Stimulated activated CD4-positive, alpha-beta T cell treated with anti-CD3 and anti-CD28 coated beads, Interleukin-4, amount 100 ng/mL, for 24 hours (primary cell): Measurements from ENCODE around the gene POU2F1.

Experiments
- DNase-seq: peaks from one replicate; pipeline ENCODE4 v3.0.0-alpha.2; 2020

The POU2F1 gene

DNA sequence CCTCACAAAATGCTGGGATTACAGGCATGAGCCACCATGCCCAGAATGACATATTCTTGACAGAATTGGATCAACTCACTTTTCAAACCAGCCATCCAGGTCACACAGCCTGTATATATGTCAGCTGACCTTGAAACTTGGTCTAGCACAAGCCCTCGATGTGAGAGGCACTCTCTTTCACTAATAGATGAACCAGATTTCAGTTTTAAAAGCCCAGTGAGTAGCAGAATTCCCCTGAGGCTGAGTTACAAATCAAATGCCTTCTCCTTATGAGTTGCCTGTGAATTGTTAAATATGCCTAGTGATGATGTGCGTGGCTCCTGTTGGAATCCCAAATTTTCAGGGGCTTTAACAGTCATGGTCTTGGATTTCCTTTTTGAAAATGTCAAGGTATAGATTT is 208.9 kb downstream of the POU2F1 start:
- DNase-seq: no peak

DNA sequence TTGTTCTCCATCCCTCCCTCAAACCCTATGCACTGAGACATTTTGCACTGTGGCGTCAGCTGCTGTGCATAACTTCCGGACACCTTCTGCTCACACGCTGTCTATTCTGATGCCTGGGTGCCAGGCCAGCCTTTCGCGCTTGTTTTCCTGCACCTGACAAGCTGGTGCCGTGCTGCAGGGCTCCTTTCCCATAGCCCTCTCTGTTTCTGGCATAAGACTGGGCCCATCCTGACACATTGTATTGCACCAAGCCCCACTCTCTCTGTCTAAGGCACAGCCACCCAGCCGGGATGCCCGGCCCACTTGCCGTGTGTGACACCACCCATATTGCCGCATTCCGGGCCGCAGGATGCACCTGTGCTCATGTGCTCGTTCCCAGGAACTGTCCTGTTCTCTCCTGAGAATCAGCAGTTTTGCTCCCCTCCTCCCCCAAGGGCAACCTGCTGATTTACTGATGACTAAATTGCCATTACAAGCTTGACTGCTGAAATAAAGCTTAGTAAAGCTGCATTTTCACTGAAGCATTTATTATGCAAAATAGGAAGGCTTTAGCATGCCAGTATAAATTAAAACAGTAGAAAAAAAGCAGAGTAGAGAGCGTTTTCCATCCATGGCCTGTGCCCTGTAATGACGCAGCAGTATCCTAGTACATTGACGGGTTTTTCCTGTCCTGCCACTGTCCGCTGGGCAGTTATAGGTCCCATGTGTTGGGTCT is 209.6 kb downstream of the POU2F1 start:
- DNase-seq: no peak

DNA sequence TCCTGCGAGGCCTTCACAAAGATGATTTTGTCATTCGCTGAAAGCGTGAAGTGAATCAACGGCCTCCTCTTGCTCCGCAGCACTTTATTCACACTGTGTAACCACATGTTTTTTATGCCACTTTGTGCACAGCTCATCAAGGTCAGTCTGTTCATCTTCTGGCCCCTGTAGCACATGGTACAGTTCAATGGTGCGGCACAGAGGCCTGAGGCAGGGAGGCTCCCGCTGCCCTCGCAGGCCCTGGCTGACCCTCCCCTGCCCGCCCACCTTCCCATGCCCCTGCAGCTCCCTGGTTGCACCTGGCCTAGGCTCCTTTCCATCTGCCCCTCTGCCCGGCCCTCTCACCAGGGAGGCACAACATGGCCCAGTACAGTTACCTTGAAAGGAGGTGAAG is 210.2 kb downstream of the POU2F1 start:
- DNase-seq: no peak

- no peak for DNase-seq
Observed at GRCh38 chr1:167431261-167431908, 210.7 kb downstream of the POU2F1 start.

- DNase-seq: no peak
Observed at GRCh38 chr1:167431909-167432650, 211.4 kb downstream of the POU2F1 start.

GRCh38 chr1:167432780-167433179 is 212.1 kb downstream of the POU2F1 start:
- no peak for DNase-seq

- DNase-seq: no peak
Observed at GRCh38 chr1:167433884-167434283, 213.2 kb downstream of the POU2F1 start.

GRCh38 chr1:167434306-167434705 is 213.6 kb downstream of the POU2F1 start:
- DNase-seq: no peak

DNA sequence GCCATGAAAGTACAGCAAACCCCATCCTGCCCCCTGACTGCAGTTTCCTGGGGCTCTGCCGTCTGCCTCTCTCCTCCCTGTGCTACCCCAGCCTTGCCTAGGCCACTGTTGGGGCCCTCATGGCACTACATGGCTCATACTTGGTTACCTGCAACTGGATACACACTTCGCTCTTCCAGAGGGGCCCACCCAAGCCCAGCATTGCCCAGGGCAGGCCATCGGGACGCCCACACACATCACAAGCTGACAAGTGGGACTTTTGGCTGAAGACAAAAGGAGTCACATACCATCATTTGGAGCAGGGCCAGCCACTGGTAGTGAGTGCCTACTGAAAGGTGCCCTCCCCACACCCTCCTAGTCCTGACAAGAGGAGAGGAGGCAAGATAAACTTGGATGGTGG is 214.8 kb downstream of the POU2F1 start:
- DNase-seq: no peak

- no peak for DNase-seq
Observed at GRCh38 chr1:167438171-167439138, 217.8 kb downstream of the POU2F1 start.

- peak; percentile 32 for DNase-seq
Observed at GRCh38 chr1:167439301-167439988, 218.8 kb downstream of the POU2F1 start.

DNA sequence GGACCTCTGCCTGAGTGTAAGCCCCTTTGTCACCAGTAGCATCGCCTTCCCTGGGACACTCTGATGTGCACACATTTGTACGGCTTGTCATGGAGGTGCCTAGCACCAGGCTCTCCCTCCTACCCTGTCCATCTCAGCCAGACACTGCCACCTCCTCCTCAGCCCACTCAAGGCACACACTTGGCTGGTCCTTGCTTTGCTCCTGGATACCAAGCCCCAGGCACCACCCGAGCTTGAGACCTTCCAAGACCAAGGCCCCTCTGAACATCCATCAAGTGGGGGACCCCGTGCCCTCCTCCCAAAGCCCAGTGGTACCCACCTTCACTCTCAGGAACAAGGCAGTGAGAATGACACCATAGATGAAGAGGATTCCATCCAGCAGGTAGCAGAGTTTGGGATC is 219.7 kb downstream of the POU2F1 start:
- no peak for DNase-seq

GRCh38 chr1:167440776-167441175 is 220.1 kb downstream of the POU2F1 start:
- no peak for DNase-seq

GRCh38 chr1:167441222-167441621 is 220.5 kb downstream of the POU2F1 start:
- no peak for DNase-seq

- peak; percentile 89 for DNase-seq
Observed at GRCh38 chr1:167442142-167442848, 221.6 kb downstream of the POU2F1 start.

DNA sequence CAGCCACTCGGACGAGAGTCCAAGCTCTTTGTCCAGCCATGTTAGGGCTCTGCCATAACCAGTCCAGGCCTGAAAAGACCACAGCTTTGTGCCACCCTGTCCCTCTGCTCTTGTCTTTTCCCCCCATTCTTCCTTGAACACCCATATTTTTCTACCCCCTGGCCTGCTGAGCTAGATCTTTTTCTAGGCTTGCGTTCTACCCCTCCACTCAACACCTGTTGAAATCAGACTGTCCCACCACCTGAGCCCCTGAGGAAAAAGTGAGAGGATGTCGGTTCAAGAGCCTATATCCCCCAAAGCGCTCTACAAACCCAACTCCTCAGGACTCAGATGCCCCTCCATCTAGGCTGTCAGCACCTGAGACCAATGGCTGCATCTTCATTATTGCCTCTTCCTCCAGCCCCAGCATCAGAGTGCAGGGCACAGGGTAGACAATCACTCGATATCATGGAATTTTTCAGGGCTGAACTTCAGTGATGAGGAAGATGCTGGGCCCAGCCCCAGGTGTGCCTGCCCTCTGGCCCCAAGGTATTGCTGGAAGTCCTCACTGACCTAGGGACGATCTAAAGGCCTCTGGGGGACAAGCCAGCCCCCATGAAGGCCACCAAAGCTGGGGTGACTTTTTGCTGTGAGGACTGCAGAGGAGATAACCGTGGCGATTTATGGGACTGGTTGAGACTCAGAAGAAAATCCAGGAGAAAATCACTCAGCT is 222.3 kb downstream of the POU2F1 start:
- DNase-seq: no peak

GRCh38 chr1:167443757-167444156 is 223.1 kb downstream of the POU2F1 start:
- DNase-seq: no peak

GRCh38 chr1:167446966-167447365 is 226.3 kb downstream of the POU2F1 start:
- no peak for DNase-seq

DNA sequence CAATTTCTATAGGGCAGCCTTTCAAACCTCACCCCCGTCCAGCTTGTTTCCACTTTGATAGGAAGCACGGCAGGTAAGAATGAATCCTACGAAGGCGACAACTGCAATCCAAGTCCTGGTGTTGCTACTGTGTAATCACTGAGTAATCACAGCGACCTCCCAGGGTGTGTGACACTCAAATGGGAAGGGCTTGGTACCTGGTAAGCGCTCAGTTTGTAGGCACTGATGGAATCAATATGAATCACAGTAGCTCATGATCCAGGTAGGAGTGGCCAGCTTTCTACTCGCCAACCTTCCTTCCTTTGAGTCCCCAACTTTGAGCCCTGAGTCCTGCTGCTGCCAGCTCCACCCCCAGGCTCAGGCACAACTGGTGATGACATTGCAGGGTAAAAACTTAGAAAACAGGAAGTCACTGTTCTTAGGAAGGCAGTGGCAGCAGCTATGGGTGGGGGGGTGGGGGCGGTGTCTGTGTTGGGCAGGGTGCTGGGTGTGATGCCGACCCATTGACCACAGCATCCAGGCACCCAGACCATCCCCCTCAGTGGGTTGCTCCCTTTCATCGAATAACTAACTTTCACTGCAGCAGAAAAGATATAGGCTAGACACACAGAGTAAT is 226.9 kb downstream of the POU2F1 start:
- peak; percentile 75 for DNase-seq

DNA sequence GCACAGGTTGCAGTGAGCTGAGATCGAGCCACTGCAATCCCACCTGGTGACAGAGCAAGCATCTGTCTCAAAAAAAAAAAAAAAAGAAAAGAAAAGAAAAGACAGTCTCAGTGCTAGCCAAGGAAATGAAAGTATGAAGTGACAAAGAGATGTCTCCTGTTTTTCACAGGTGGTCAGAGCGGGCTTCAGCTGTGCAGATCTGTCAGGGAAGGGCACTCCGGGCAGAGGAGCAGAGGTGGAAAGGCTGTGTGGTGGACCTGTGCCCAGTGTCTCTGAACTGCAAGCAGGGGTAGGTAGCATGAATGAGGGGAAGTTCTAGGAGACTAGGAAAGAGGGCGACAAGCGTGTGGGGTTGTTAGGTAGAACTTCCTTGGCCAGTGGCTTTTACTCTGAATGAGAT is 230.2 kb downstream of the POU2F1 start:
- no peak for DNase-seq
